8988T (cell line): ENCODE results near the gene KLHL12.
"Not testable (repeated sequence)": the region's sequence is repeated elsewhere in the genome, so short reads cannot be mapped to it uniquely, and the experiment has no call there.

Source experiments
- DNase-seq: peaks from one replicate; pipeline ENCODE4 v3.0.0; 2011

The KLHL12 gene

DNA sequence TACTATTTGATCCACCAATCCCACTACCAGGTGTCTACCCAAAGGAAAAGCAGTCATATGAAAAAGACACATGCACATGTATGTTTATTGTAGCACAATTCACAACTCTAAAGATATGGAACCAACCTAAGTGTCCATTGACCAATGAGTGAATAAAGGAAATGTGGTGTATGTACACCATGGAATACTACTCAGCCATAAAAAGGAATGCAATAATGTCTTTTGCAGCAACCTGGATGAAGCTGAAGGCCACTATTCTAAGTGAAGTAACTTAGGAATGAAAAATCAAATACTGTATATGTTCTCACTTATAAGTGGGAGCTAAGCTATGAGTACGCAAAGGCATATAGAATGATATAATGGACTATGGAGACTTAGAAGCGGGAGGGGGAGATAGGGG lies 18.4 kb upstream of the KLHL12 start:
- DNase-seq: no peak

DNA sequence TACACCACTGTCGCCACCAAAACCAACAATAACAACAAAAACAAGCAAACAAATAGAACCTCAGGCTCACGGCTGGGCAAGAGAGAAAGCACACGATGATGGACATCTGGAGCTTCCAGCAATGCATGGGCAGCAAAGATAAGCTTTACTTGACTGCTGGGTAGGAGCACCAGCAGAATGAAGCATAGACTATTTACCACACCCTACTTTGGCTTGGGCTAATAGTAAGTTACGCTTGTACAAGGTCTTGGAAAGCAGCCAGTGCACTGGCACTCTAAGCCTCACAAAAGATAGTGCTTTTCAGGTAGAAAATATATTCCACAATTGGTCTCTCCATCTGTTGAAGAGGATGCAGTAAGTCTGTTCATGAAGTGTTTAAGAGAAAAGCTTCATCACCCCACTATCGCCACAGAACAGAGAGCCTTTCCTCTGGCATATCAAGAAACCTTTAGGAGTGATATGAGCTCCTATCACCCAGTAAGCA lies 17.4 kb upstream of the KLHL12 start:
- no peak for DNase-seq

DNA sequence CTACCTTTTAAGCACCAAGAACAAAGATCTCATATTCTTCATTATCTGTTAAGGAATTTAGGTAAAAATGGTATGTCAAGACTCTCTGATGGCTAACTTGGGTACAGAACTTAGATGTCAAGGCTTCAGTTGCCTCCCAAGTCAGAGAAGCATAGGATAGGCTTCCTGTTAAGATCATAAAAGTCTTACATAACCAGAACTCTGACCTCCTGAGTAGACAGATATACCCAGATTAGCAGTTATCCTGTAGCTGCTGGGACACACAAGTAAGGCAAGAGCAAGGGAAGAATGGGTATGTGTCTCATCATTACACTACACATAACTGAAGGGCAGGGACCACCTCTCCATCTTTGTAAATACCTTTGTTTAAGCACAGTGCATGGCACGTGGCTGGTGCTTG lies 15.4 kb upstream of the KLHL12 start:
- no peak for DNase-seq

DNA sequence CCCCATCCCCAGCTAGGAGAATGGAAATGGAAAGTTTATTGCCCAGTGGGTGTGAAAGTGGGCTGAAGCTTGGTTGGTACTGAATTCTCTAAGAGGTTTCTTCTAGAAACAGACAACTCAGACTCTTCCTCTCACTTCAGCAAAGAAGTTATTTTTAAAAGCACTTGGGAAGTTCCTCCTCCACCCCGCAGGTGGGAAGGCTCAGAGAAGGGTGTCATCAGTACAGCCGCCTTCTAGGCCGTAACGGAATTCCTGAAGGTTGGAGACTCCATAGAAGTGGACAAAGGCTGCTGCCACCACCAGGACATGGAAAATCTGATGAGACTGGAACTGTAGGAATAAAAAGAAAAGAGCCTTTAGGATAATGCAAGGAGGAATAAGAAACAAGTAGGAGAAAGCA lies 14.3 kb upstream of the KLHL12 start:
- DNase-seq: no peak

DNA sequence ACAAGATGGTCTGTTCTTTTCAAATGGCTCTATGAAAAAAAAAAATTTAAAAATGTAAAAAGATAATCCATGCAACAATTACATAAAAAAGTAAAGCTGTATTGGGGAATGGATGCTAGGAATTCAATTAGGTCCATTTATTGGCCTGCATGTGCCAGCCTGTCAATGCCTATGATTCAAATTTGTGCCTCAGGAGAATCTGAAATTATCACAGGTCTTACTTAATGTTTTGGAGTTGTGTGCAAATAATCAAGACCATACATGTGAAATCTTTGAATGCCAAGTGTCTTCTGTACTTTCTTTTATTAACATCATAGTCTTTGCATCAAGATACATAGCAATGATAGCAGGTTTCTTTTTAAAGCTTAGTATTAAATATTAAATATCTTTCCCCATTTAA lies 13.5 kb upstream of the KLHL12 start:
- DNase-seq: no peak

DNA sequence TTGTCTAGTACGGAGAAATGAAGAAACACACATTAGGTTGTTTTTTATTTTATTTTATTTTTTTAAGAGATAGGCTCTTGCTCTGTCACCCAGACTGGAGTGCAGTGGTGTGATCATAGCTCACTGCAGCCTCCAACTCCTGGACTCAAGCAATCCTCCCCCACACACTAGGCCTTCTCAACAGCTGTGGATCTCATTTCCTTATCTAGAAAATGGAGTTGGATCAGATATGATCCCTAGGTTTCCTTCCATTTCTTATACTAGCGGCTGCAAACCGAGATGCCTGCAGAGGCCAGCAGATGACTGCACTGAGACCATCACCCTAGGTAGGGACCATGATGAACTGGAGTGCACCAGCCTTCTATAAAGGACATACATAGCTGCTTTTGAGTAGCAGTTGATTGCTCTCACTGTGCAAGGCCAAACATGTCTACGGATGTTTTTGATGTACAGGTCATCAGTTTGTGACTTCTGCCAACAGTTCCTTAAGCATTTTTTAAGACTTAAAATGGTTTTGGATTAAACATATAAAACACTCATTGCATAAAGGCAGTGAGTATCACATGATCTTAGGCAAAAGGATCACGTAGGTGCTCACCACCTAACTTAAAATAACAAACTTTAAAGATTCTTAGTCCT lies 11.4 kb upstream of the KLHL12 start:
- no peak for DNase-seq

DNA sequence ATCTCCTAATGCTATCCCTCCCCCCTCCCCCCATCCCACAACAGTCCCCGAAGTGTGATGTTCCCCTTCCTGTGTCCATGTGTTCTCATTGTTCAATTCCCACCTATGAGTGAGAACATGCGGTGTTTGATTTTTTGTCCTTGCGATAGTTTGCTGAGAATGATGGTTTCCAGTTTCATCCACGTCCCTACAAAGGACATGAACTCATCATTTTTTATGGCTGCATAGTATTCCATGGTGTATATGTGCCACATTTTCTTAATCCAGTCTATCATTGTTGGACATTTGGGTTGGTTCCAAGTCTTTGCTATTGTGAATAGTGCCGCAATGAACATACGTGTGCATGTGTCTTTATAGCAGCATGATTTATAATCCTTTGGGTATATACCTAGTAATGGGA lies 9.4 kb upstream of the KLHL12 start:
- not testable (repeated sequence) for DNase-seq

DNA sequence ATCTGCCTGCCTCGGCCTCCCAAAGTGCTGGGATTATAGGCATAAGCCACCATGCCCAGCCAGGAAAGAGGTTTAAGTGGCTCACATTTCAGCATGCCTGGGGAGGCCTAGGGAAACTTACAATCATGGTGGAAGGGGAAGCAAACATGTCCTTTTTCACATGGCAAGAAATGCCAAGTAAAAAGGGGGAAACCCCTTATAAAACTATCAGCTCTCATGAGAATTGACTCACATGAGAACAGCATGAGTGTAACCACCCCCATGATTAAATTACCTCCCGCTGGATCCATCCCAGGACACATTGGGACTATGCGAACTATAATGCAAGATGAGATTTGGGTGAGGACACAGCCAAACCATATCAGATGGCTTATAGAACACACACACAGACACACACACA lies 8.8 kb upstream of the KLHL12 start:
- no peak for DNase-seq

DNA sequence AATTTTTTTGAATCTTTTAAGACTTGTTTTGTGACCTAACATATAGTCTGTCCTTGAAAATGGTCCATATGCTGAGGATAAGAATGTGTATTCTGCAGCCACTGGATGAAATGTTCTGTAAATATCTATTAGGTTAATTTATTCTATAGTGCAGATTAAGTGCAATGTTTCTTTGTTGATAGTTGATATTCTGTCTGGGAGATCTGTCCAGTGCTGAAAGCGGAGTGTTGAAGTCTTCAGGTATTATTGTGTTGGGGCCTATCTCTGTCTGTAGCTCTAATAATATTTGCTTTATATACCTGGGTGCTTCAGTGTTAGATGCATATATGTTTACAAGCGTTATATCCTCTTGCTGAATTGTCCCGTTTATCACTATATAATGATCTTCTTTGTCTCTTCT lies 7.7 kb upstream of the KLHL12 start:
- no peak for DNase-seq

DNA sequence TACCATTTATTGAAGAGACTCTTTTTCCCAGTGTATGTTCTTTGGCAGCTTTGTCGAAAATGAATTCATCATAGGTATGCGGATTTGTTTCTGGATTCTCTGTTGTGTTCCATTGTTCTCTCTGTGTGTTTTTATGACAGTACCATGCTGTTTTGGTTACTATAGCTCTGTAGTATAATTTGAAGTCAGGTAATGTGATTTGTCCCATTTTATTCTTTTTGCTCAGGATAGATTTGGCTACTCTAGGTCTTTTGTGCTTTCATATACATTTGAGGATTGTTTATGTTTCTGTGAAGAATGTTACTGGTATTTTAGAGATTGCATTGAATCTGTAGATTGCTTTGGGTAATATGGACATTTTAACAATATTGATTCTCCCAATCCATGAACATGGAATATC lies 5.4 kb upstream of the KLHL12 start:
- no peak for DNase-seq

DNA sequence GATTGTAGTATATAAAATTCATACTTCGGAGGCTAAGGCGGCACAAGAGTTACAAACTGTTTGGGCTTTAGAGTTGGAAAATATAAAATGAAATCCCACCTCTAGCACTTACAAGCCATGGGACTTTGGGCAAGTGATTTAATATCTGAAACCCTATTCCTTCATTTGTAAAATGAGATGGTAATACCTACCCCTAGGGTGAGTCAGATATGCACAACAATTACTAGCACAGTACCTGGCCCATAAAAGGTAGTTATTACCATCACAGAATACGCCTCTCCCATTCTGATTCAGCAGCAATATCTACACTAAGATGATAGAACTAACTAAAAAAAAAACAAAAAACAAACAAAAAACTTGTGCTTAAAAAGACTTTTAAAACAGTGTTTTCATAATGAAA lies 3.5 kb downstream of the KLHL12 start:
- no peak for DNase-seq

DNA sequence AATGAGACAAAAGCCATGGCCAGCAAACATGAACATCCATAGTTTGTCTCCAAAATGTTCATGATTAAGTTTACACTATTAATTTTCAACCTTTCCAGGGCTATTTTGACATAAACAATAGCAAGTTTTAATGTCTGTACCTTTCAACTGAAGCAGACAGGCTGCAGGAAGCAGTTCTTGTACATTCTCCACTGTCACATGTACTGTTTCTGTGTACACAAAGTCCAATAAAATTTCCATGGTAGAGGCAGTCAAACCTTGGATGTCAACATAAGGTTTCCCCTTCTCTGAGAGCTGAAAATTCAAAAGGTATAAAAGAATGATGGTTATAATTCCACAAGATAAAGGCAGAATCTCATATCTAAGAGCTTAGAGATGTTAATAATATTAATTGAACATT lies 7.4 kb downstream of the KLHL12 start:
- no peak for DNase-seq

DNA sequence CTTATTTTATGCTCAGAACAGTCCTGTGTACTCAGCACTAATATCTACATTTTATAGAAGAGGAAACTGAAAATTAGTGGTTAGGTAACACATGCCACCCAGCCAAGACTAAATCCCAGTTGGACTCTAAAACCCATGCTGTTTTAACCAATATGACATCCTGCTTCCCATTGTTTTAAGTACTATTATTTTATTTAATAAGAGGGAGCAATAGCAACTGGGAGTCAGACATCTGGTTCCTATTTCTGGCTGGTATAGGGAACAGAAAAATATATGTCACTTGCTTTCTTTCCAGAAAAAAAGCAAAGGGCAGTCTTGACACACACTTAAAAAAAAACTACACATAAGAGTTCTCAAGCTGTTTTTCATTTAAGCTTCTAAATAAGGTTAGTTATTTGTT lies 11.9 kb downstream of the KLHL12 start:
- DNase-seq: no peak

DNA sequence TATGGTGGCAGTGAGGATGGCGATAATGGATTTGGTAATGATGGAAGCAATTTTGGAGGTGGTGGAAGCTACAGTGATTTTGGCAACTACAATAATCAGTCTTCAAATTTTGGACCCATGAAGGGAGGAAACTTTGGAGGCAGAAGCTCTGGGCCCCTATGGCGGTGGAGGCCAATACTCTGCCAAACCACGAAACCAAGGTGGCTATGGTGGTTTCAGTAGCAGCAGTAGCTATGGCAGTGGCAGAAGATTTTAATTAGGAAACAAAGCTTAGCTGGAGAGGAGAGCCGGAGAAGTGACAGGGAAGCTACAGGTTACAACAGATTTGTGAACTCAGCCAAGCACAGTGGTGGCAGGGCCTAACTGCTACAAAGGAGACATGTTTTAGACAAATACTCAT lies 14.6 kb downstream of the KLHL12 start:
- DNase-seq: not testable (repeated sequence)

DNA sequence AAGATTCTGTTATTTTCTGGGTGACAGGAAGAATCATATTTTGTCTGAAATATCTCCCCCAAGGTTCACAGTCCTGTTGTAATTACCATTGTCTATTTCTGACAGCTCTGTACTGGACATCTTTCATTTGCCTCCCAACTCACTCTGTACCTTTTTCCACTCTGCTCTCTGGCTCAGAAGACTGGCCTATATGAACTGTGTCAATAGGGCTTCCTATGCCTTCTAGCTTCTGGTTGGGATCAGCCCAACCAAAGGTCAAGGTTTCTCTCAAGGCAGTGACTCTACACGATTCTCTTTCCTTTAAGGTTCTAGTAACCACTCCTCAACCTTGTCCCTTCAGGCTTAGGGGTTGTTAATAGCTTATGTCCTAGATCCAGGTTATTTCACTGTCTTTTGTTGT lies 17.5 kb downstream of the KLHL12 start:
- no peak for DNase-seq

DNA sequence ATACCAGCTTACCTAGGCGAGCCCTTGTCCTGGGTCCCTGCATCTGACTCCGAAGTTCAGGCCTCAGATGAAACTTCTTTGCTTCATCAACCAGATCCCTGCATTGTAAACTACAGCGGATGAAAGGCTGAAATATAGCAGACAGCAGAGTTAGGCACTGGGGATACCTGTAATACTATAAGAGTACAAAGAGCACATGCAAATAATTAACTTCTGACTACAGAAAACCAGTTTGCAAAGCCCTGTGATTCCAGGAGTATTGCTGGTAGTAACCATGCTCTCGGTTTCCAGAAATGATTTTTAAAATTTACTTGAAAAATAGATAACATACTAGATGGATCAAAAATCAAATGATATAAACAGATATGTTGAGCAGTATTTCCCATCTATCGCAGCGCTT lies 18.0 kb downstream of the KLHL12 start:
- DNase-seq: no peak

DNA sequence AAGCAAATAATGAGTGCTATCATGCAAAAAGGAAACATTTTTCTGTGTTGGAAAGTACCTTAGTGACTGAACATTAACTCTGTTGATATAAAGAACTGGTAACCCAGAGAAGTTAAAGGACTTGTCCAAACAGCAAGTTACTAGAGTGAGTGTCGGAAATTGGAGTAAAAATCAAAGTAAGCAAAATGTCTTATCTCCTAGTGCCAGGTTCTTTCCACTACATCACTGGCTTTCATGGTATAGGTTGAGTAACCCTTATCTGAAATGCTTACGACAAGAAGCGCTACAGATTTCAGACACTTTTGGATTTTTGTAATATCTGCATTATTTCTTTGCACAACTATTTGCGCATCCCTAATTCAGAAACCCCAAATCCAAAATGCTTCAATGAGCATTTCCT lies 21.7 kb downstream of the KLHL12 start:
- no peak for DNase-seq

DNA sequence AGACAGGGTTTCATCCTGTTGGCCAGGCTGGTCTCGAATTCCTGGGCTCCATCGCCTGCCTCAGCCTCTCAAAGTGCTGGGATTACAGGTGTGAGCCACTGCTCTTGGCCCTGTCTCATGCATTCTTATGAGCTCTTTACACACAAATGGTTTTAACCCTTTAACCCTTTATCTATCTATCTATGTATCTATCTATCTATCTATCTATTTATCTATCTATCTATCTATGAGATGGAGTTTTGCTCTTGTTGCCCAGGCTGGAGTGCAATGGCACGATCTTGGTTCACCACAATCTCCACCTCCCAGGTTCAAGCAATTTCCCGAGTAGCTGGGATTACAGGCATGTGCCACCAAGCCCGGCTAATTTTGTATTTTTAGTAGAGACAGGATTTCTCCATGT lies 23.2 kb downstream of the KLHL12 start:
- DNase-seq: not testable (repeated sequence)

DNA sequence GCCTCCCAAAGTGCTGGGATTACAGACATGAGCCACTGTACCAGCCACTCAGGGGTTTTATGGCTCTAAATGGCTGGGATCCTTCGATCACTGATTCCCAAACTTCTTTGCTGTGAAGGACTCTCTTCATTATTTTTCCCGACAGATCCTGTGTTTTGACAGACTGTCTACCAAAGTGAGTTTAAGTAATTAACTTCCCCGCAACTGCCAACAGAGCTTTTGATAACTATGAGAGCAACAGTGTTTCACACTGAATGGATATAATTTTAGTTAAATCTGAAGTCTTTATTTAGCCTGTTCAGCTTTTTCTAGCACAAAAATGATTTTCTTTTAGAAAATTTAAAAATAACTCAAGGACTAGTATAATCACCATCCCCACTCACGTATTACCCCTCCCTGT lies 25.5 kb downstream of the KLHL12 start:
- DNase-seq: no peak

DNA sequence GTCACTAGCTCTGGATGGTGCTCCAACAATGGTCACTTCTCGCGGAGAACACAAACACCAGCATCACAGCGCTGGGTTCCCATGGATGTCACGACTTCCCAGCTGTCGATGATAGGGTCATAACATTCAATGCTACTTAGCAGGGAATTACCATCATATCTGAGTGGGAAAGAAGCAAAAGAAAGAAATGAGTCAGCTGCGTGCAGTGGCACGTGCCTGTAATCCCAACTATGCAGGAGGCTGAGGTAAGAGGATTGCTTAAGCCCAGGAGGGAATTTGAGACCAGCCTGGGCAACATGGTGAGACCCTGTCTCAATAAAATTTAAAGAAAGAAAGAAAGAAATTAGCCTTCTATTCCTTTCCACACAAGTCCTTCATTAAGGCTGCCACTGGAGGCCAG lies 34.5 kb downstream of the KLHL12 start:
- no peak for DNase-seq

DNA sequence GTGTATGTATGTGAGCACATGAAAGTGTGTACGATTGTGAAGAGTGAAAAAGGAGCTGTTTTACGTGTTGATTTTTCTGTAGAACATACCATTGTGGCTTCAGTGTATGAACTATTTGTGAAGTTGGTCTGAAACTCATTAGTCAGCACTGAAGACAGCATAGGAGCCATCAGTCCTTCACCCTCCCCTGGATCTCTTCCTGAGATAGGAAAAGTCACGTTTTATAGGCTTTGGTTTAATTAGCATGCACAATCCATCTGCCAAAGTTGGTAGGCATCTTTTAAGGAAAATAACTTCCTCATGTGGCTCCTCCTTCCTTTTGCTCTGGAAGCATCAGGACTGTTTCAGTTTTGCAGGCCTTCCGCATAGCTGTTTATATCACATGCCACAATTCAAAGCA lies 36.6 kb downstream of the KLHL12 start:
- no peak for DNase-seq

DNA sequence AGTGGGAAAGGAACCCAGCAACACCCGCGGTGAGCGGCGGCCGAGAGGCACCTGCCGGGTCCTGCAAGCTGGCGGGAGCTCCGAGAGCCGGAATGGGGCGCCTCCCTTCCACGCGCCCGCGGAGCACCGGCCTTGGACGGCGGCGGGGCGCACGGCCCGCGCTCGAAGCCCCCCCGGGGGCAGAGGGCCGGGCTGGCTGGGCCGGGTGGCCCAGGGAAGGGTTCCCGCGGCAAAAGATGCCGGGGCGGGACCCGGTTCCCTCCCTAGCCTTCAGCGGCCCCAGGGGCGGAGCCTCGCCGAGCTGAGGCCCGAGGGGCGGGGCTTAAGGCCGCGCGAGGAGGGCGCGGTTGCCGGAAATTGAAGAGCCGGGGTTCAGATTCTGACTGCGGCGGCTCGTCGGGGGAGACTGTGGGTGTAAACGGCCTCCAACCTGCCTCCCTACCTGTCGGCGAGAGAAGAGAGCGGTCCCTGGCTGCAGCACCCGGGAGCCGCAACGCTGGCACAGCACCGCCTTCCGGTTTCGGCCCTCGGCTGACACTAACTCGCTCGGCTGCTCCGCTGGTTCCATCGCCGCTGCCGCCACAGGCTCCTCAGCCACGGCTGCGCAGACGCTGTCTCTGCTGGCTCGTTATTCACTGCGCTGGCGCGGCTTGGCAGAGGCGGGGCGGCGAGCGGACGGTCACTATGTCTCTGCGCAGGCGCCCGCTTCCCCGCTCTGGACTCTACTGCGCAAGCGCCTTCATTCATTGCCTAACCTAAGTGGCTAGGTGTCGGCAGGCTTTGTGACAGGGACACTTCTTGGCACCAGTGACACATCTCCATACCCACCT lies 38.3 kb downstream of the KLHL12 start, which contains the start of gene RABIF:
Gene RABIF (minus strand): TSS at position 619 of the 830 bp plus-strand sequence. CDS start 51 bp downstream, at position 568.
- peak; percentile 88 for DNase-seq

DNA sequence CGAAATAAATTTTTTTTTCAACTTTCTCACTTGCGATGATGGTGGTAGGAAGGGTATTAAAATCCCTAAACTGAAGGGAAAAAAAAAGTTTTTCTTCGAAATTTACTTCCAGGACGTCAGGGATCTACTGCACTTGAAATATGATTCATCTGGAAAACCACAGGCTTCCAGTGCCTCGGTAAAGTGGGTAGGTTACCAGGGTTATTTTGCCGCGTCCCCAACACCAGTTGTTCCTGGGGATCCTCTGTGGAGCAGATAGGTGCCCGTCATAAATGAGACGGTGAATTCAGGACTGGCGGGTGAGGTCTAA lies 38.9 kb downstream of the KLHL12 start:
- no peak for DNase-seq

DNA sequence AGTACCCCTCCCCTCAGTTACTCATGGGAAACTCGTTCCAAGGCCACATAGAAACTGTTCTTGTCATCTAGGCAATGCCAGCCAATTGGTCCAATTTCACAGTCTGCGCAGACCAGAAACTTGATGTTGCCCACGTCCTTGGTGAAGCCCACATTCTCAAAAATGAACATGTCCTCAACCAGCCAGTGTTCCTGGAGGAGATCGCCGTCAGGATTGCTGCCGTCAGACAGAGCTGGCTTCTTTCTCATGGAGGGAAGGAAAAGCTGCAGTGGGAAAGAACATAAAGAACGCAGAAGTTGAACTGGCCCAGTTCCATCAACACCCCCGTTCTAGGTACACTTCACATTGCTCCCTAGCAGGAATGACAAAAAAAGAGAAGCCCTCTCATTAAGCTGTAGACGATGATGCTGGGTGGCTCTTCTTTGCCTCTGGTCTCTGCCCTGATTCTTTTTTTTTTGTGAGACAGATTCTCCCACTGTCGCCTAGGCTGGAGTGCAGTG lies 46.0 kb downstream of the KLHL12 start:
- no peak for DNase-seq

DNA sequence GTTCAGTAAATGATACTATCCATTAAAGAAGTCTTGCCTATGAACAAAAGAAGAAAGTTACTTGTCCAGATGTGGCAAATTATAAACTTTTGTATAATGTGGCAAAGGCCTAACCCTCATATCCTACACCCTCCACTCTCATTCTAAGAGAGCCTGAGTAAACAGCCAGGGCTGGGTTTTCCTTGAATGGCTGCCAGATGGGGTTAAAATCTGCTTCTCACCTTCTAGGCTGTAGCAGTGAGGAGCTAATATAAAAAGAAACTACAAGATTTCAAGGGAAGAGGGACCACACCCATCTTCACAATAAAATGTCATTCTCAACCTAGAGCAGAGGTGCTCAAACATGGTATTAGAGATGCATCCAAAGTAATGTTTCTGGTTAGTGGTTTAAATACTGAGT lies 47.0 kb downstream of the KLHL12 start:
- no peak for DNase-seq
